M059J (cell line): ENCODE data around the gene CYP27C1. TPM values are rescaled to one million over a fixed set of nuclear protein-coding genes. Genes with fewer than 3 reads are reported as not detected.

Experiments used
- DNase-seq: peaks from one replicate; pipeline ENCODE4 v3.0.0-alpha.2; 2012; ENCODE audit warnings: low read depth
- total RNA-seq: library from RNA; depleted of rRNA; stranded (reverse); fragments of >200 nt; shearing (Covaris generic); gene quantifications from 2 replicates; pipeline ENCODE4 v1.2.3, GENCODE V29; 2014; rRNA removed

The CYP27C1 gene
- total RNA-seq, 1 experiment from 2014 or later: 0.96 TPM

DNA sequence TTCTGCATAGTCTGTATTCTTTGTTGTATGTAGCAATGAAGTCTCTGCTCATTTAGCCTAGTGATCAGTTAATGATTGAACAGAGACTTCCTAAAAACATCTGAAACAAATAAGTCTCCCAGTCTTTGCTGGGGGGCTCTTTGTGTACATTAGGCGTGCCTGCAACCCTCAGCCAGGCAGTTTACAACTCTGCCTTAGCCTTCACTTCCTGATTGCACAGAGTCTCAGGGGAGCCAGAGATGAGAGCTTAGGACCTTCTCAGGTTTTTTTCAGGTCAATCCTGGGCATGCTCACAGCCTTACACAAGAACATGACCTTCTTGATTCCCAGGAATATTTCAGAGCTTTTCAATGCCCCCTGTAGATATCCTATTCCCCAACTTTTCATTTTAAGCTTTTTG is 69.1 kb downstream of the CYP27C1 start:
- no peak for DNase-seq

DNA sequence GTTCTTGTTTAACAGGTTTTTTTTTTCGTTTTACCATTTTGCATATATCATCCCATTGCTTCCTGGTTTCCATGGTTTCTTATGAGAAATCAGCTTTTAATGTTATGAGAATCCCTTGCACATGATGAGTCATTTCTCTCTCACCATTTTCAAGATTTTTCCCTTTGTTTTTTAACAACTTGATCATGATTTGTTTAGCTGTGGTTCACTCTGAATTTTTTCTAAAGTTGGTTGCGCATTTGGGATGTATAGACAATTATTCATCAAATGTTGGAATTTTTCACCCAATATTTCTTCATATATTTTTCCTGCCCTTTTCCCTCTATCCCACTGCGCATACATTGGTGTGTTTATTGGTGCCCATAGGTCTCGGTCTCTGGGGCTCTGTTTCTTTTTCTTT is 70.7 kb downstream of the CYP27C1 start:
- peak; percentile 90 for DNase-seq

DNA sequence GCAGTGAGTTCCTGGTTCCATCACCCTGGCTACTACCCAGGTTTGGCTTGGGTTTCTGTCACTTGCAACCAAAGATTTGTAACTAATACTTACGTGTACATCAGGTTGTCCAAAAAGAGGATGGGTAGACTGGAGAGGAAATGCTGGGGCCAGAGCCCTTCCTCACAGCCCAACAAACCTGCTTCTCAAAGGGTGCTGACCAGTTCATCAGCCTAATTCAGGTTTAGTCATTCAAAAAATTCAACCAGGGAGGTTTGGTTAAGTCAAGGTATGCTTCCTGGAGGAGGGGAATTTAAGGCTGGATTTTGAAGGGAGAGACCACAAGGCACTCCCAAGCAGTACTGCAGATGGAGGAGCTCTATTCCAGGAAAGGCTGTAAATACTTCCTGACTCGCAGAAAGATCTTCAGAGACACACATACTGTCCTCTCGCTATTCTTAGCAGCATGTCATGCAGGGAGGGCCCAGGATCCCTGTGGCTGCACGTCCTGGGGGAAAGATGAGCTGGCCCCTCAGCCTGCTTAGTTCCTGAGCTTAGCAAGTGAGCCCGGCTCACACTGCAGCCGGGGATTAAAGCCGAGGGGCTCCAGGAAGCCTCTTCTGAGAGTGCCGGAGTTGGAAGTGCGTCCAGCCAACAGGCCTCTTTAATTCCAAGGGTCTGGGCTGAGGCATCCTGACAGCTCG is 73.1 kb downstream of the CYP27C1 start:
- DNase-seq: peak; percentile 31

DNA sequence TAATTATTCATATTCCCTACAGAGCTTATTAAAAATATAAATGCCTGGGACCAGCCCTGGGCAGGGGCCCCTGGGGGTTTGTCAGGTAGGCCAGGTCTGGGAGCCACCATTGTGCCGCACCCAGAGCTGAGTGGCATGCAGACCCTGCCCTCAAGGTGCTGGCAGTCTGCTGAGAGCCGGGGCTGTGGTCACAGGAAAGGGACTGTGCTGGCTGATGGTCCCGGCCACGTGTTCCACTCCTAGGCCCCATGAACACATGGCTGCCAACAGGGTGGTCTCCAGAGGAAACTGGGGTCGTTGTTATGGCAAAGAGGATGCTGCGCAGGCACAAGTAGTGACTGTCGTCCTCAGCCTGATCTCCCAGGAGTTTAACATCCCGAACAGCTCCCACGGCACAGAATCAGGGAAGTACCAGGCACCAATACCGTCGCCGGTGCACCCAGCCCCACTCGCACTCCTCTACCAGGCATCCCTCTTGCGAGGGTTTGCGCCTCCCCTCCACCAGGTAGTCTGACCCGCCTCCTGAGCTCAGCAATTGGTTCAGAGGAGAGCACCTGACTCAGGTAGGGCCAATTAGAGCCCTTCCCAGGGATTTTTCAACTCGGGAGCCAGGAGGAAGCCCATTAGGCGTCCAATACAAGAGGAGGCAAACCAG is 73.9 kb downstream of the CYP27C1 start:
- DNase-seq: no peak

DNA sequence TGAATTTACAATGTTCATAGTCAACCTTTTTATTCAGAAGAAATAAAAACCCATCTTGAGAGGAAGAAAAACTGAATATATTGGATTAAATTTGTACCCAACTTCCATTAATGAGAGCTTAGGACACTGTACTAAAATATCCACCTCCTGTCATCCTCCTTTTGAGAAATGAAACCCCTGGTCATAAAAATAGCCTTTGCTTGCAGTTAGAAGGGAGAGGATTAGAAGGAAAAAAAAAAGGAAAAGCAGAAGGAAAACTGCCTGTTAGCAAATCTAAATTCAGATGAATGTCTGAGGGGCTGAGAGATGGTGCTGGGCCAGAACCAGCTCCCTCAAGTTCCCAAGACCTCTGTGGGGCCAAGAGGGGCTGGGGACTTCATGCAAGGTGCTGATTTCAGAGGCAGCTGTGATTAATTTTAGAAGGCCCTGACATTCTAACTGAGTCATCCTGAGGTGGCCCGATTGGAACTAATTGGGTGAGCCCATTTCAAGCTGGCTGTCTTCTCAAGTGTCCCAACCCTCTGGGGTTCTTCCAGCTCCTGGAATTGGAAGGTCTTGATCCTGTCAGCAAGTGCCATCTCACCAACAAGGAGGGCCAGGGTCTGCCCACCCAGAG is 74.7 kb downstream of the CYP27C1 start:
- DNase-seq: peak; percentile 76

DNA sequence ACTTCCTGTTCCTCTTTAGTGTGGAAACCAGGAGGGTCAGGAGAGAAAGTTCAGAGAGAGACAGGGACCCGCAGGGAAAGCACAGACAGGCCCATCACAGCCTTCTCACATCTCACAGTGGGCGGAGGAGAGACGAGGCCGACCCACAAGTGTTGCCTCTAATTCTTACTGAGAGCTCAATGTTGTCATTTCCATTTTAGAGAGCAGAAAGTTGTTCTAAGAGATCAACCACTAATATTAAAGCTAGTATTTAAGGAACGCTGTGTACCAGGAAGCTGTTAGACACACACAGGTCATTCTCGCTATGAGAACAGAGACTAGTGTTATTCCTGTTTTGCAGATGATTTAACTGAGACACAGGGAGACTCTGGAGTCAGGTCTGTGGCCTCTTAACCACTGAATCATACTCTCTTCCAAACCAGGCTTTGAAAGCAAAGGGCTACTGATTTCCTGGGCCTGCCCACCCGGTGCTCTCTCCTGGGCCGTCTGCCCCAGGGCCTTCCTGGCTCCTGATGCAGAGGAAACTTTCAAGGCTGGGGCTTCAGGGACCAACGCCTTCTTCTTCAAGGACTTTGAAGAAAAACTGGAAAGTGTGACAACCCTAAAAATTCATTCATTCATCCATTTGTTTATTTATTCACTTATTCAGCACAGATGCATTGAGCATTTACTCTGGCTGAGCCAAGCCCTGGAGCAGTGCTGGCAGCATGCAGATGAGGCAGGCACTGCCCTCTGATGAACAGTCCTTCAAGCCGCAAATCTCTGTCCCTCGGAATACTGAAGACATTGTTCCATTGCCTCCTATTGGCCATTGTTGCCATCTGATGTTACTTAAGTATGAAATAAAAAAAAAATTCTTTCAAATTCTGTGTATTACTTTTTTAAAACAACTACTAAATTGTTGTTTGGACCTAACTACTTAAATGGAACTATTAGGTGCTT is 76.0 kb downstream of the CYP27C1 start:
- peak; percentile 71 for DNase-seq

DNA sequence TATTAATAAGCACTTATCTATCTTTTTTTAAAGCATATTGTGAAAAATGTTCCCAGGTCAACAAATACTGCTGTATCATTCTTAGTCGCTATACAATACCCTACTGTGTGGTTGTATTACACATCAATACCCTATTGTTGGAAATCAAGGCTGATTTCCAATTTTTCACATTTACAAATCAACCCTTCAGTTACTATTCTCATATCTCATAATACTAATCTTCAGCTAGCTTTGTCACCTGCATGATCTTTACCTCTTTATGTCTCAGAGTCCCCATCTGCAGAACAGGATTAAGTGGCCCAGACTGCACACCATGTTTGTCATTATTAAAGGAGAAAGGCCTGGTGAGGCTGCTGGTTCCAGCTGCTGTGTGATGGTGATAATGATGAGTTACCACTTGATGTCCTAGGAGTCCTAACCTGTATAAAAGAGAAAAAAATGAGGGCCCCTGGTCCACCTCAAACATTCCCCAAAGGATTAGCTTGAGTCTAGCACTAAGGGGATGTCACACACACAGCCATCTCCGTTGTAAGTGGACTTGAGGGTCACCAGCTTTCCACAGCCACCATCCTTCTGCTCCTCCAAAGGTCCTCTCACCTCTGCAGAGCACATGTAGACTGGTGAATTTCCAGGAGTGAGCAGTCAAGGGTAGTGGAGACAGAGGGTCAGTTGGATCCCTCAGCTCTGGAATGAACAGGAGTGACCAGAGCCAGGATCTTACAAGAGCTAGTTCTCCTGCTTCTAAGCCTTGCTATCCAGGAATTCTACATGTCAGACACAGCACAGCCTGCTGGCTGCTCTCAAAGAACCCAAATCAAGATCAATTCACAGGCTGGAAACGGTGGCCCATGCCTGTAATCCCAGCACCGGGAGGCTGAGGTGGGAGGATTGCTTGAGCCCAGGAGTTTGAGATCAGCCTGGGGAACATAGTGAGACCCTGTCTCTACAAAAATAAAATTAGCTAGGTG is 77.2 kb downstream of the CYP27C1 start:
- no peak for DNase-seq

DNA sequence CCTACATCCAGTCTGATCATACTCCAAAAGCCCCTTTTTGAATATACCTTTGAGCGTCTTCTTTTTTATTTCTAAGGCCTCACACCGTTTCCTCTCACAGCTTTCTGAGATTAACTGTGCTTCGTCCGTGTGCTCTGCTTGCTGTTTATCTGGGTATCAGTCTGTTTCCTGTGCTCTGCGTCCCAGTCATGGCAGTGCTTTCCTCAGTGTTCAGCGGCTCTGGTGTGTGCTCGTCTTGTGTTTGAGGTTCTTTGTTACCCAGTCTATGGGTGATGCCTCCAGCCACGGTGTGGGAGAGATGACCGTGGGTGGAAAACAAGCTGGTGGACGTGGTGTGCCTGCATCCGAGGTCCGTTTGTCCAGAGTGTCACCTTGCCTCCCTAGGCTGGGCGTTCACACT is 79.6 kb downstream of the CYP27C1 start:
- no peak for DNase-seq

DNA sequence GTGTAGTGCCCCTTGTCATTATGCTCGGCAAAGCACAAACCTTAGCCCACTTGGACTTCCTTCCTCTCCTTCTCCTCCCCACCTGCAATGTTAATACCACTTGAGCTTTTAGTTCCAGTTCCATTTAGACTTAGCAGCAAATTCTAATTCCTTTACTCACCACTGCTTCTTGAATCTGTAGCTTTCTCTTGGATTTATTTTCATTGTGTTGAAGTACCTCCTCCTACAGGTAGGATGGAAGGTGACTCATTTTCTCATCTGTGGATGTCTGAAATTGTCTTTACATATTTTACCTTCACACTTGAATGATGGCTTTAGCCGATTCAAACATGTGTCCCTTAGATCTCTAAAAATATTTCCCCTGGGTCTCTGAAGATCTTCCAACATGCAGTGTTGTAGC is 80.3 kb downstream of the CYP27C1 start:
- DNase-seq: no peak

DNA sequence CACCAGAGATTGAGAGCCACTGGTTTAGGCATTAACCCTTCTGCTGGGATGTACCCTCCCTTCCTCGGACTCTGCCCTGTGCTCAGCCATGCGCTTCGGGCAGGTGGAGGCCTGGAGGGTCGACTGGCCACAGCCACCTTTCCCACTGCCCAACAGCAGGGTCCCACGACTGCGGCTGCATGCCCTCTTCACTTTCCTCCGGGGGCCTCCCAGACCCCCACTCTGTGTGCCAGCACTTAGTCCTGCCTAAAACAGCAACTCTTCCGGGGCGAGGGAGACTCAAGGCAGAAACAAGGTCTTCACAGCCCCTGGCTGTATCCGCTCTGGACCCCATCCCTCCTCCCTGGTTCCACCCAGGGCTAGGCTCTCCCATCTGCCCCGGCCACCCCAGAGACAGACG is 81.8 kb downstream of the CYP27C1 start:
- no peak for DNase-seq

DNA sequence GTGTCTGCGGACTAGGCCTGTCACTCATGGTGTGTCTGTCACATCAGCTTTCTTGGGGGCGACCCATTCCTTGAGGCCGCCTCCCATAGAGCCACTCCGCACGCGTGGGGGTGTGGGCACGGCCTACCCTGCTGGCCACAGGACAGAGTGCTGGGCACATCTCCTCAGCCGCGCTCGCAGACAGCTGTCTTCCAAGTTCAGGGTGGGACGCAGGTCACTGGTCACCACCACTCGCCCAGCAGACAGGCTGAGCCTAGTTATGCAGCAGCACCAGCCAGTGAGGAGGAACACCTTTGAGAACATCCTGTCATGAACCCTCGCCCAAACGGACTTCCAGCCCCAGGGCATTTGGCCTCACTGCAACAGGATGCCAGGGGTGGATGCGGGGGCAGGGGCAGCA is 82.4 kb downstream of the CYP27C1 start:
- DNase-seq: no peak

DNA sequence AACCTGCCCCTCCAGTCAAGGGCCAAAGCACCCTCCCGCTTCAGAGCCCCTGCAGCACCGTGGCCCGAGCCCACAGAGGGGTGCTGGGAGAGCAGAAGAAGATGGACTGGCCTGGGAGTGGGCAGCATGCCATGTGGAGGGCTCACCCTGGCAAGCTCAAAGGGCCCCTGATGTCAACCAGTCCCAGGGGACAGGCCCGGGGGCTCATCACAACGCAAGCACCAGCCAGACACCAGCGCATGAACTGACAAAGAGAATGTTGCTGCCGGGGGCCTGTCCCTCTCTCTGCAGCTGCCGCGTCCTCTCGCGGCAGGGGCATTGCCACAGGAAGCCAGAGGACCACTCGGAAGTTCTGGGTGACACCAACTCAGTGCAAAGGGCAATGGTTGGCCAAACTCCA is 82.9 kb downstream of the CYP27C1 start:
- no peak for DNase-seq

DNA sequence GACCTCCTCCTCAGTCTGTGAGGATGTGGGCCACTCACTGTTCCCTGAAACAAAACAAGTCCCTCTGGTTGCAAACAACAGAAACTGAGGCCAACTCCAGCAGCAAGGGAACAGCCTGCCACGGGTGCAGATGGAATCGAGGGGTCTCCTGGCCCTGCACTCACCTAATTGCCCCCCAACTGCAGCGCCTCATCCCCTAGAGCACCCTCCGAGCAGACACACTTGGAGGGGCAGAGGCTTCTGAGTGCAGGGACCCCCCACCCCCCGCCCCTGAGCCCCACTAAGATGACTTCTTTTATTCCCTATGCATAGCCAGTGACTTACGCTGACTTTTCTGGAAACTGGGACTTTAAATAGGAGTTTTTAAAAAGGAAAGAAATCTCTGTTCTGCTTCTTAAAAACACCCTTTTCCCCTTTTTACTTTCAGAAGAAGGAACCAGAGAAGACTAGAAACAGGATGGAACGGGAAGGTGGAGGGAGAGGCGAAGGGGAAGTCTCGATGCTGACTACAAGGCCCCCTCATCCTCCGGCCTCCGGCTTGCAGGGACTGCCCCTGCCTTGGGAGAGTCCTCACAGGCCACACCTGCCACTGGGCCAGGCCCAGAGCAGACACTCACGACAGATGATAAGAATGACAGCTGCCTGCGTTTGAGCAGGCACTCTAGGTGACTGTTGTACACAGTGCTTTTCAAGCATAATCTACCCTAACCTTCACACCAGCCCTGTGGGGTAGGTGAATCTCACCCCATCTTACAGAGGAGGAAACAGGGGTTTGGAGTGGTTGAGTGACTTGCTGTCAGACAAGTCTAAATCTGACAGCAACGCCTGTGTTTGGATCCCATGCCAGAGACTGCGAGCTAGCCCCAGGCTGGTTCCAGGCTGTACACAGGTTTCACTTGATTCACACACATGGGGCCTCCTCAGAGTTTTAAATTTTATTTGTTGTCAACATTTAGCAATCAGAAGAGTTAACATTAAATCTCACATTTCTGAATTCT is 85.0 kb downstream of the CYP27C1 start:
- DNase-seq: no peak

DNA sequence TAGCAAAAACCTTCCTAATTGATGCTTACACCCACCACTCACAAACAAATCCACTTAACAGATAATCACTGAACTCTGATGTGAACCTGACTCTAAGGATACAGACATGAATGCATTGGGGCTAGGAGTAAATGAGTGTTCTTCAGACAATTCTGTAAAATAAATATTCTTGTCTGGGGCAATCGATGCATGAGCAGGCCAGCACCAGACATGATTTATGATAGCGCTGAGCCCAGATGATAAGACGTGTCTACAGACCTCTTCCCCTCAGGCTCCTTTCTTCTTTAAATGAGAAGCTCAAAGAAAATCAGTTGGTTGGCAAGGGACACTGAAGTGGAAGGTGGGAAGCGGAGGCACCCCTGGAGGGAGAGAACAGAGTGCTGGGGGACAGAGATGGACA is 85.9 kb downstream of the CYP27C1 start:
- DNase-seq: no peak

Other genes starting within 250 kb of the CYP27C1 start
- 36.3 and 51.1 TPM in 2 replicates for gene BIN1, start 113.1 kb downstream of the CYP27C1 start, total RNA-seq
- gene ERCC3, start 73.8 kb upstream of the CYP27C1 start, total RNA-seq: 36.5 and 40.0 TPM in 2 replicates
- 22.9 and 28.8 TPM in 2 replicates for gene MAP3K2, start 167.7 kb upstream of the CYP27C1 start, total RNA-seq
- gene PROC, start 198.1 kb upstream of the CYP27C1 start, total RNA-seq: 0.64 and 1.6 TPM in 2 replicates